ENCODE data around the gene OPN1LW.
"Not testable (repeated sequence)": the region's sequence is repeated elsewhere in the genome, so short reads cannot be mapped to it uniquely, and the experiment has no call there.

Gene OPN1LW

GRCh38 chrX:154126101-154126500 is 17.9 kb upstream of the OPN1LW start:
- intact Hi-C loops (cut with DNase I), result no loop called here
- DNase-seq, result peak in 1 of 10 donors; percentile 71

GRCh38 chrX:154131955-154132354 is 12.1 kb upstream of the OPN1LW start:
- intact Hi-C loops (cut with DNase I), result no loop called here
- DNase-seq, result peak in 2 of 10 donors; percentile 11 to 50

GRCh38 chrX:154132366-154132765 is 11.7 kb upstream of the OPN1LW start:
- intact Hi-C loops (cut with DNase I), result no loop called here
- peak in 2 of 10 donors; percentile 6 to 59 for DNase-seq

GRCh38 chrX:154135458-154136229 is 8.4 kb upstream of the OPN1LW start:
- intact Hi-C loops (cut with DNase I), result no loop called here
- peak in 2 of 10 donors; percentile 7 for DNase-seq

- peak in 8 of 10 donors; percentile 26 to 93 (median 50) for DNase-seq
- intact Hi-C loops (cut with DNase I), result no loop called here
These were observed 7.3 kb upstream of the OPN1LW start for GRCh38 chrX:154136627-154137161.

GRCh38 chrX:154138857-154139256 is 5.2 kb upstream of the OPN1LW start:
- peak in 2 of 10 donors; percentile 49 to 53 for DNase-seq
- intact Hi-C loops (cut with DNase I), result no loop called here

- peak in 2 of 10 donors; percentile 52 to 56 for DNase-seq
- intact Hi-C loops (cut with DNase I), result no loop called here
These were observed 3.8 kb upstream of the OPN1LW start for GRCh38 chrX:154140206-154140605.

GRCh38 chrX:154140742-154141141 is 3.3 kb upstream of the OPN1LW start:
- peak in 2 of 10 donors; percentile 24 to 61 for DNase-seq
- intact Hi-C loops (cut with DNase I), result no loop called here

GRCh38 chrX:154142386-154142785 is 1.7 kb upstream of the OPN1LW start:
- DNase-seq, result peak in 1 of 10 donors; percentile 20
- intact Hi-C loops (cut with DNase I), result no loop called here

GRCh38 chrX:154142950-154143745 is 895 bp upstream of the OPN1LW start:
- DNase-seq, result peak in 2 of 10 donors; percentile 56 to 76
- intact Hi-C loops (cut with DNase I), result no loop called here

- intact Hi-C loops (cut with DNase I); DNase-seq: not testable (repeated sequence)
These were observed 7.0 kb downstream of the OPN1LW start for GRCh38 chrX:154151030-154151429.

GRCh38 chrX:154156221-154156620 is 12.2 kb downstream of the OPN1LW start:
- DNase-seq, result peak in 2 of 10 donors; percentile 11 to 61
- intact Hi-C loops (cut with DNase I), result not testable (repeated sequence)

- intact Hi-C loops (cut with DNase I); DNase-seq: not testable (repeated sequence)
These were observed 13.2 kb downstream of the OPN1LW start for GRCh38 chrX:154157207-154157606.

- DNase-seq, result not testable (repeated sequence)
These were observed 15.3 kb downstream of the OPN1LW start for GRCh38 chrX:154159345-154159744.

GRCh38 chrX:154164902-154165301 is 20.9 kb downstream of the OPN1LW start:
- DNase-seq; intact Hi-C loops (cut with DNase I): not testable (repeated sequence)

More at GRCh38 chrX:154159345-154159744, 15.3 kb downstream of the OPN1LW start:
- intact Hi-C loops (cut with DNase I), result not testable (repeated sequence)

- intact Hi-C loops (cut with DNase I); DNase-seq: not testable (repeated sequence)
These were observed 24.3 kb downstream of the OPN1LW start for GRCh38 chrX:154168384-154168783.

GRCh38 chrX:154172535-154172943 is 28.5 kb downstream of the OPN1LW start:
- intact Hi-C loops (cut with DNase I); DNase-seq: not testable (repeated sequence)

GRCh38 chrX:154174356-154174755 is 30.3 kb downstream of the OPN1LW start:
- DNase-seq; intact Hi-C loops (cut with DNase I): not testable (repeated sequence)

- intact Hi-C loops (cut with DNase I); DNase-seq: not testable (repeated sequence)
These were observed 38.3 kb downstream of the OPN1LW start, which contains the start of gene OPN1MW for GRCh38 chrX:154182296-154182695. TSS of gene OPN1MW (plus strand) at chrX:154182596. CDS start at chrX:154182678, 82 bp downstream.

GRCh38 chrX:154183794-154184193 is 39.8 kb downstream of the OPN1LW start:
- not testable (repeated sequence) for DNase-seq

GRCh38 chrX:154192846-154193245 is 48.8 kb downstream of the OPN1LW start:
- intact Hi-C loops (cut with DNase I), result not testable (repeated sequence)

More at GRCh38 chrX:154183794-154184193, 39.8 kb downstream of the OPN1LW start:
- intact Hi-C loops (cut with DNase I), result not testable (repeated sequence)

More at GRCh38 chrX:154192846-154193245, 48.8 kb downstream of the OPN1LW start:
- not testable (repeated sequence) for DNase-seq
